Motor neuron (in vitro differentiated cells): Measurements from ENCODE around the gene CDK5RAP2. TPM values are rescaled to one million over a fixed set of nuclear protein-coding genes. Genes with fewer than 3 reads are reported as not detected.

Experiments
- ATAC-seq, 8 experiments: fragments of 200-7000 bp; cut with Tn5 transposase; replicated peaks in 6 of 8; 2 replicates each; pipeline ENCODE4 v1.8.0; 2021; ENCODE audit warnings: mild to moderate bottlenecking in 8 of 8, moderate library complexity in 8 of 8
- H3K27ac ChIP-seq, 2 donors: fragments of 250-450 bp; sonication (Bioruptor Pico); 2 replicates each; pipeline ENCODE4 v1.9.0; 2021; ENCODE audit warnings: antibody characterized with exemption in 2 of 2, mild to moderate bottlenecking in 2 of 2, moderate library complexity in 1 of 2
- H3K4me1 ChIP-seq, 2 donors: fragments of 250-450 bp; sonication (Bioruptor Pico); replicated peaks in 1 of 2; 2 replicates each; pipeline ENCODE4 v1.6.1; 2021; ENCODE audit warnings: antibody characterized with exemption in 2 of 2, mild to moderate bottlenecking in 2 of 2, moderate library complexity in 1 of 2
- H3K4me3 ChIP-seq, 5 donors: fragments of 250-450 bp; sonication (Bioruptor Pico); 2 replicates each; pipeline ENCODE4 v1.9.0; 2021; ENCODE audit warnings: antibody characterized with exemption in 5 of 5, mild to moderate bottlenecking in 5 of 5, moderate library complexity in 4 of 5
- WGBS, 10 experiments: fragments of 450-650 bp; shearing (Covaris generic); methylation state at CpG; one replicate each; pipeline ENCODE4 v1.0.0; 2022; 5-methylcytosine and 5-hydroxymethylcytosine counted together
- in situ Hi-C, 9 experiments: fragments of 400-800 bp; cut with MboI; loops; one replicate each; pipeline ENCODE4 v1.15.0; 2021; ENCODE audit warnings: low sequenced_read_pairs in 9 of 9, low pct_unique_long_range_greater_than_20kb in 2 of 9; ENCODE audit not compliant: unreplicated experiment in 9 of 9
- total RNA-seq, 8 experiments: library from RNA; unstranded; fragments of 300-600 nt; gene quantifications; 2 replicates each; pipeline versions ENCODE4 v1.2.3 to v1.2.4, GENCODE V29; 2022

Gene CDK5RAP2
- total RNA-seq, 8 experiments from 2014 or later = 14.1 to 60.0 (median 34.4) TPM

DNA sequence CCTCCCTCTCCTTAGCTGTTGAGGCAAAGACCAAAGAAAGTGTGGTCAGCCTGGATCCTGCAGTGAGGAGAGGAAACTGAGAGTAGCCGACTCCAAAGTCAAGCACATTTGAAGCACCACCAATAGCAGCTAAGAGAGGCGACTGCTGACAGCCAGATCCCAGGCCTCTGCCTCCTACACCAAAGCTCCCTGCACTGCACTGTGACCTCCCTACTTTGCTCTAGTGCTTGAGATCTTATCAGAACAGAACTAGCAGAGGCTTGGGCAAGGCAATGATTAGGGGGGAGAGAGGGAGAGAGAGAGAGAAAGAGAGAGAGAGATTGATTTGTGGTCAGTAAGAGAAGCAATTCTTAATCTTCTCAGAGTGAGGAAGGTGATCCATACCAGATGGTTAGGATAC lies 216.3 kb downstream of the CDK5RAP2 start:
- Histone ChIP-seq H3K4me1 (no peaks in the 10 kb centered on the region), H3K4me3 (no peak overlapping the region), H3K27ac (no peak overlapping the region)
- no peak for ATAC-seq
- in situ Hi-C loops = loop anchor here in 1 of 9 experiments (25.0 kb wide), 1 partner anchor 401 kb away; no protein-coding TSS in a partner anchor
- whole genome bisulfite sequencing, 10 experiments = 0 to 86% (median 73%) methylated on average over 1 to 2 of the region's 2 CpGs; no CpG with 5 or more reads in 3 of the 10 experiments

DNA sequence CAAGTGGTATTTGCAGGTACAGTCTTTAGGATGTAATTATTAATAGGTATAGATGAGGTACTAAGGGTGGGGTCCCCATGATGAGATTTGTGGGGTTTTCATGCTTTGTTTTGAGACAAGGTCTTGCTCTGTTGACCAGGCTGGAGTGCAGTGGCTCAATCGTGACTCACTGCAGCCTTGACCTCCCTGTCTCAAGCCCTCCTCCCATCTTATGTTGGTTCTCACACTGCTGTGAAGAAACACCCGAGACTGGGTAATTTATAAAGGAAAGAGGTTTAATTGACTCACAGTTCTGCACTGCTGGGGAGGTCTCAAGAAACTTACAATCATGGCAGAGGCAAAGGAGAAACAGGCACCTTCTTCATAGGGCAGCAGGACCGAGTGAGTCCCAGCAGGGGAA lies 217.5 kb downstream of the CDK5RAP2 start:
- no peak for ATAC-seq
- H3K27ac ChIP-seq = no peak overlapping the region
- no peak overlapping the region for H3K4me3 ChIP-seq
- WGBS, 10 experiments = 0 to 94% (median 73%) methylated on average over 1 to 2 of the region's 3 CpGs; no CpG with 5 or more reads in 3 of the 10 experiments
- no peaks in the 10 kb centered on the region for H3K4me1 ChIP-seq
- in situ Hi-C loops = loop anchor here in 1 of 9 experiments (25.0 kb wide), 1 partner anchor 400 kb away; no protein-coding TSS in a partner anchor

DNA sequence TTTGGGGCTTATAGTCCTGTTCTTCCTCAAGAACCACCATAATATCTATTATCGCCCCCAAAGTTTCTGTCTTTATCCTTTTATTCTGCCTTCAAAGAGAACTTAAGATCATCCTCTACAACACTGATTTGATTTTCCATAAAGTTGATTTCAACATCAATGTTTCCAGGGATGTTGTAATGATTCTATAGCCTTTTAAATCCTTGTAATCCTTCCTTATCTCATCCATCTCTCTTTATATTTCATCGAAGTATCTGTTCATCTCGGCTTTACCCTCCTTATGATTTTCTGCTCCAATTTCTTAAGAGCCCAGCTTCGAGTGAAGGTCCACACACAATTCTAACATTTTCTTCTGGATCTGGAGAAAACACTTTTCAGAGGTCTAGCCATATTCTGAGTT lies 218.4 kb downstream of the CDK5RAP2 start:
- Histone ChIP-seq H3K4me3 (no peak overlapping the region), H3K4me1 (no peaks in the 10 kb centered on the region), H3K27ac (no peak overlapping the region)
- in situ Hi-C loops = loop anchor here in 1 of 9 experiments (25.0 kb wide), 1 partner anchor 399 kb away; no protein-coding TSS in a partner anchor
- 67 to 100% (median 77%) methylated on average over 1 to 4 of the region's 4 CpGs for WGBS, 10 experiments
- no peak for ATAC-seq

DNA sequence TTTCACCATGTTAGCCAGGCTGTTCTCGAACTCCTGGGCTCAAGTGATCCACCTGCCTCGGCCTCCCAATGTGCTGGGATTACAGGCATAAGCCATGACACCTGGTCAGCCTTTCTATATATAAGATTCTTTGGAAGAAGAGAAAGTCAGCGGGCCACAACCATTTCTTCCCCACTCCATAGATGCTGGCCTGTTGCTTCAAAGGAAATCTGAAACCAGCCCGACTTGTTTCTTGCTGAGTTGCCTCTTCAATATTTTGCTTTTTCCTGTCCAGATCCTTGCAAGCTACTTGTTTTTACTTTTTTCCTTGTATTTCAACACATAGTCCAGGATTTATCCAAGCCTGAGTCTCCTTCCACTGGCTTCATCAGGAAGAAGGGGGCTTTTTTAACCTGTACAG lies 219.5 kb downstream of the CDK5RAP2 start:
- Histone ChIP-seq H3K27ac (no peak overlapping the region), H3K4me1 (no peaks in the 10 kb centered on the region), H3K4me3 (no peak overlapping the region)
- 56 to 100% (median 85%) methylated on average over 1 to 4 of the region's 4 CpGs; no CpG with 5 or more reads in 2 of the 10 experiments for WGBS, 10 experiments
- ATAC-seq = no peak
- in situ Hi-C loops = loop anchor here in 1 of 9 experiments (25.0 kb wide), 1 partner anchor 398 kb away; no protein-coding TSS in a partner anchor

DNA sequence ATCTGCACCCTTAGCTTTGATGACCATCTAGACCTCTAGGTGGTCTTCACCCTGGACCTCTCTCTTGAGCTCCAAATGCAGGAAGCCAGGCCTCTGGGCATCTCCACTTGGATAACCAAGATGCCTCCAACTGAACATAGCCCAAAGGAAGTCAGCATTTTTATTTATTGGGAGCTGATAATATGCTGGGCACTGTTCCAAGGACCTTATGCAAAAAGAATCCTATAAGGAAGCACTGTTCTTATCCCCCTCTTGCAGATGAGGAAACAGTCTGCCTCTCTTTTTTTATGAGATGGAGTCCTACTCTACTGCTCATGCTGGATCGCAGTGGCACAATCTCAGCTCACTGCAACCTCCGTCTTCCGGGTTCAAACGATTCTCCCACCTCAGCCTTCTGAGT lies 219.9 kb downstream of the CDK5RAP2 start:
- Histone ChIP-seq H3K4me1 (no peaks in the 10 kb centered on the region), H3K27ac (no peak overlapping the region), H3K4me3 (no peak overlapping the region)
- in situ Hi-C loops = loop anchor here in 1 of 9 experiments (25.0 kb wide), 1 partner anchor 398 kb away; no protein-coding TSS in a partner anchor
- ATAC-seq = no peak
- WGBS, 10 experiments = 29 to 100% (median 83%) methylated on average over 1 to 4 of the region's 4 CpGs; no CpG with 5 or more reads in 5 of the 10 experiments

DNA sequence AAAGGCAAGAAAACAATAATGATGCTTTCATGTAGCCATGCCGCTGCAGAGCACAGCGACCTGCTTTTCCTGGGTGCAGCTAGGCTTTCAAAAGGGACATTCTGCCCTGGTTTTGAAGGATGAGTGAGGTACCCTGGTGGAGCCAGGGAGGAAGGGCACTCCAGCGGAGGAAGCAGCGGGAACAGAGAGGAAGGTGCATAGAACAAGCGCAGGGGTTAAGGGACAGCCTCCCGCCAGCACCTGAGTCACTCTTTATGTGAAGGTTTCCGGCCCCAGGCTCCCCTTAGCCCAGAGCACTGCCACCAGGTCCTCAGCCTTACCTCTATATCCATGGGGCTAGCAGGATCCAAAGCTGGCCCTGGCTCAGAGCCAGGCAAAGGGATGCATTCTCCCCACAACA lies 221.1 kb downstream of the CDK5RAP2 start:
- in situ Hi-C loops = loop anchor here in 1 of 9 experiments (25.0 kb wide), 1 partner anchor 397 kb away; no protein-coding TSS in a partner anchor

DNA sequence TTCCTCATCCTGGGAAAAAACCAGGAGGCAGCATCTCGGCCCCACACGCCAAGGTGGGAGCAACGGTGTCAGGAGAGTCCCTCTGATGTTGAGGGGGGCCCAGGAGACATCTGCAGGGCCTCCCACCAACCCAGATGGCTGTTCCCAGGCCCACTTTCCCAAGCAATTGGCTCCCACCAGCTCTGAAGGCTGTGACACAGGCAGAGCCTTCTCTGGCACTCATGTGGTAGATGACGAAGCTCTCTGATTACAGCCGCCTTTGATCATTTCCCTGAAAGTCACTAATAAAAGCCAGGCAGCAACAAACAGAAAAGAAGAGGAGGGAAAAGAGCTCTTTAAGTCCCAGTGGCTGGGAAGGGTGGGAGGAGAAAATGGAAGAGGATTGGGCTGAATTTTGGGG lies 226.5 kb downstream of the CDK5RAP2 start:
- ATAC-seq = peak in 3 of 8 experiments; percentile 56 to 74 (median 58)
- Histone ChIP-seq H3K27ac (no peak overlapping the region), H3K4me3 (no peak overlapping the region), H3K4me1 (no peaks in the 10 kb centered on the region)
- in situ Hi-C loops = loop anchor here in 1 of 9 experiments (25.0 kb wide), 1 partner anchor 391 kb away; no protein-coding TSS in a partner anchor
- WGBS, 10 experiments = 14 to 100% (median 89%) methylated on average over 1 to 5 of the region's 5 CpGs; no CpG with 5 or more reads in 5 of the 10 experiments

More for the DNA sequence above, 221.1 kb downstream of the CDK5RAP2 start:
- 76 to 100% (median 89%) methylated on average over 1 to 7 of the region's 7 CpGs; no CpG with 5 or more reads in 3 of the 10 experiments for WGBS, 10 experiments
- no peak overlapping the region for H3K27ac ChIP-seq
- H3K4me3 ChIP-seq = no peak overlapping the region
- ATAC-seq = no peak
- no peaks in the 10 kb centered on the region for H3K4me1 ChIP-seq

DNA sequence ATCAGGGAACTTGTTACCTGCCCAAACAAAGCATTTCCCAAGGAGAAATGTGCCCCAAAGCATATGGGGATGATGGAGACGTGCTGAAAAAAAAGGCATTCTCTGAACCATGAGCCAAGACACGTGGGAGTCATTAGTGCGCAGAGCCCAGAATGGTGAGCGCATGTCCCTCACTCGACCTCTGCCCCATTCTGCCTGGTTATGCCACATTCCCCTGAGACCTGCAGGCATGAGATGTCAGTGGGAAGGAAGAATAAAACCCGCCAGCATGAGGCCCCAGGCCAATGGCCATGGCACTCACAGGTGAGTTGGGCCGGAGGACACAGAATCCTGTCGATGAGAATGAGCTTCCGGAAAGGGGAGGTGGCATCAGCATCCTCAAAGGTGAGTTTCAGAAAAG lies 228.9 kb downstream of the CDK5RAP2 start:
- in situ Hi-C loops = loop anchor here in 1 of 9 experiments (25.0 kb wide), 1 partner anchor 389 kb away; no protein-coding TSS in a partner anchor
- 53 to 94% (median 84%) methylated on average over 3 to 7 of the region's 9 CpGs; no CpG with 5 or more reads in 4 of the 10 experiments for WGBS, 10 experiments
- H3K4me3 ChIP-seq = no peak overlapping the region
- H3K4me1 ChIP-seq = no peaks in the 10 kb centered on the region
- H3K27ac ChIP-seq = no peak overlapping the region
- no peak for ATAC-seq

DNA sequence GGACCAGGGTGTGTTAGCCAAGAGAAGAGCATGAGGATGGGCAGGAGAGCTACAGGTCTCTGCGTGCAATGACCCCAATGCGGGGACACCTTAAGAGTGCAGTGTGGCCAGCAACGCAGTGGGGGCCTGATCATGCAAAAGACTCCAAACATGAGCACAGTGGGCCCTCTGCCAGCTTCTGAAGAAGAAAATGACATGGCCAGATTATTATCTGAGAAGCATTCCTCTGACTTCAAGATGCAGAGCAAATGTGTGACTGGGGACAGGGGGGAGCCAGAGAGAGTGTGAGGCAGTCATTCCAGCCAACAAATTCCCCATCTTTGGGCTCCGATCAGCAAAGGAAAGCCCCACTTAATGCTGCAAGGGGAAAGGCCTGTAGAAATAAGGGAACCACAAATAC lies 229.4 kb downstream of the CDK5RAP2 start:
- in situ Hi-C loops = loop anchor here in 1 of 9 experiments (25.0 kb wide), 1 partner anchor 388 kb away; no protein-coding TSS in a partner anchor
- H3K27ac ChIP-seq = no peak overlapping the region
- no peak for ATAC-seq
- H3K4me3 ChIP-seq = no peak overlapping the region
- H3K4me1 ChIP-seq = no peaks in the 10 kb centered on the region
- WGBS, 10 experiments = 33 to 100% (median 93%) methylated on average over 1 to 4 of the region's 4 CpGs; no CpG with 5 or more reads in 4 of the 10 experiments

DNA sequence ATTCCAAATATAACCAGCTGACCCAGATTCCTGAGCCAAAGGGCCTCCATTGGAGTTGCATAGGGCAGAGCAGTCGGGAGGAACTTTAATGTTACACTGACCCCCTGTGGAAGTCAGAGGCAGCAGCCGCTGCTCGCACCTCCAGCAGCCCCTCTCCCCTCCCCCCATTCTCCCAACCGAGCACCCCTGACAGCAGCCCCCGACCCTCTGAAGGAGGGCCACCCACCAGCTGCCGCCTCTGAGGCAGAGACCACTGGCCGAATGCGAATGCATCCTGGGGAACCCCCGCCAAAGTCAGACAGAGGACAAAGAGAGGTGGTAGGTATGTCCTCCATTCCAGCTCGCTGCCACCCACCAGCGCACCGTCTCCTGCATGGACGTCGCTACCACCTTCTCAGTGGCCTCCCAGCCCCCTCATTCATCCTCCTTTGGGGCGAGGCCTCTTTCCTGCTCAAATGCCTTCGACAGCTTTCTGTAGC lies 231.0 kb downstream of the CDK5RAP2 start:
- Histone ChIP-seq H3K4me1 (no peaks in the 10 kb centered on the region), H3K27ac (no peak overlapping the region), H3K4me3 (no peak overlapping the region)
- WGBS, 10 experiments = 40 to 80% (median 62%) methylated on average over 1 to 2 of the region's 16 CpGs; no CpG with 5 or more reads in 7 of the 10 experiments
- ATAC-seq = peak; percentile 47 to 97 (median 66)
- in situ Hi-C loops = no loop called here

DNA sequence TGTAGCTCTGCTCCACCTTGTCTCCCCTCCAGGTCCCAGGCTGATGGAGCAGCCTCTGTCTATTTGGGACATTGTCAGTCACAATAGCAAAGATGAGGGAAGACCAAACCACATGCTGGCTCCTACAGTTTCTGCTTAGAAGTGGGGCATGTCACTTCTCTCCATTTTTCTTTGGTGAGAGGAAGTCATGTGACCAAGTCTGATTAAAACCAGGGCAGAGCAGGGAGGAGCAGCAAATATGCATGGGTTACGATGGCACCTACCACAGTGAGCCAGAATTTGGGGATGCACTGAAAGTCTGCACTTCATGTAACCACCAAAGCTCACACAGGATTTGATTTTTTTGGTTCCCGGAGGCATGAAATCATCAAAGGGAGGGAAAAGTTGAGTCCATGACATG lies 234.6 kb downstream of the CDK5RAP2 start:
- Histone ChIP-seq H3K4me1 (no peaks in the 10 kb centered on the region), H3K4me3 (no peak overlapping the region), H3K27ac (no peak overlapping the region)
- no peak for ATAC-seq
- 33 to 94% (median 67%) methylated on average over 1 to 2 of the region's 2 CpGs; no CpG with 5 or more reads in 5 of the 10 experiments for WGBS, 10 experiments
- in situ Hi-C loops = no loop called here

DNA sequence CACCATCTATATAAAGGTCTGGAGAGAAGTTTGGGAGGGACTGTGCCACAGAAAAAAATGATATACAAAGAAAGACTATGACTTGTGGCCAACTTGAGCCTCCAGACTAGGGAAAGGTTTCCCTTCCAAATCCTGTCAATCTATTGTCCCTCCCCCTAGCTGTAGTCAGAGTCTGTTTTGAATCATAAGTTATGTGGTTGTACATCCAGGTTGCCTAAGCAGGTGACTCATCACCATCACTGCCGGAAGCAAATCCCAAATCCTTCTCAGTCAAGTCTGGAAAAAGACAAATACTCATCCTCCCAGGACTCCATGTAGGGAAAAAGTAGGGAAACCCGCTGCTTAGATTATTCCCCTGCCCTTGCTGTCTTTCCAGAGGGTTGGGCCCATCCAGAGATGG lies 235.7 kb downstream of the CDK5RAP2 start:
- Histone ChIP-seq H3K4me1 (no peaks in the 10 kb centered on the region), H3K27ac (no peak overlapping the region), H3K4me3 (no peak overlapping the region)
- ATAC-seq = peak in 2 of 8 experiments; percentile 55 to 57
- WGBS, 10 experiments = 0 to 96% (median 78%) methylated on average over 1 to 2 of the region's 2 CpGs; no CpG with 5 or more reads in 5 of the 10 experiments
- in situ Hi-C loops = no loop called here

DNA sequence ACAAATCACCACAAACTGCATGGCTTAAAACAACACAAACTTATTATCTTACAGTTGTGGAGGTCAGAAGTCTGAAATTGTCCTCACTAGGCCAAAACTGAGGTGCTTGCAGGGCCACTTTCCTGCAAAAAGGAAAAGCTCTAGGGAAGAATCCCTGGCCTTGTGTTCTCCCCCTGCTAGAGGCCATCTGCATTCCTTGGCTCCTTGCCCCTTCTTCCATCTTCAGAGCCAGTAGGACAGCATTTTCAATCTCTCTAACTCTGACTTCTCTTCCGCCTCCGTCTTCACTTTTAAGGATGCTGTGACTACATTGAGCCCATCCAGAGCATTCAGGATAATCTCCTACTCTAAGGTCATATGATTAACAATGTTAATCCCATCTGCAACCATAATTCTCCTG lies 236.6 kb downstream of the CDK5RAP2 start:
- Histone ChIP-seq H3K4me3 (no peak overlapping the region), H3K4me1 (no peaks in the 10 kb centered on the region), H3K27ac (no peak overlapping the region)
- WGBS, 10 experiments = 64 to 95% (median 80%) methylated on average over 1 to 2 of the region's 2 CpGs; no CpG with 5 or more reads in 7 of the 10 experiments
- ATAC-seq = no peak
- in situ Hi-C loops = no loop called here
